Skin of body (tissue), 2 donors: ENCODE results near the gene MTG2. TPM values are rescaled to one million over a fixed set of nuclear protein-coding genes. Genes with fewer than 3 reads are reported as not detected.

Experiments
- DNase-seq: peaks from one replicate; lab custom pipeline; 2025; lab: John Stamatoyannopoulos, UW
- total RNA-seq: library from RNA; depleted of rRNA; stranded (reverse); fragments of >200 nt; gene quantifications from one replicate; pipeline ENCODE4 v1.2.3, GENCODE V29; 2014

Gene MTG2
- total RNA-seq, 1 donor from 2014 or later: 11.7 TPM

GRCh38 chr20:62162765-62163484 is 19.9 kb upstream of the MTG2 start:
- DNase-seq: no peak

- DNase-seq: no peak
Observed at GRCh38 chr20:62163485-62163865, 19.4 kb upstream of the MTG2 start.

- no peak for DNase-seq
Observed at GRCh38 chr20:62163986-62164762, 18.7 kb upstream of the MTG2 start.

- no peak for DNase-seq
Observed at GRCh38 chr20:62164879-62165761, 17.7 kb upstream of the MTG2 start.

GRCh38 chr20:62165762-62166399 is 16.9 kb upstream of the MTG2 start:
- DNase-seq: no peak

GRCh38 chr20:62167474-62167873 is 15.4 kb upstream of the MTG2 start:
- no peak for DNase-seq

- no peak for DNase-seq
Observed at GRCh38 chr20:62168061-62168460, 14.8 kb upstream of the MTG2 start.

GRCh38 chr20:62168890-62169435 is 13.9 kb upstream of the MTG2 start:
- no peak for DNase-seq

GRCh38 chr20:62170536-62170935 is 12.3 kb upstream of the MTG2 start:
- no peak for DNase-seq

- no peak for DNase-seq
Observed at GRCh38 chr20:62171245-62171644, 11.6 kb upstream of the MTG2 start.

- no peak for DNase-seq
Observed at GRCh38 chr20:62172666-62173065, 10.2 kb upstream of the MTG2 start.

- DNase-seq: no peak
Observed at GRCh38 chr20:62174021-62174804, 8.6 kb upstream of the MTG2 start.

GRCh38 chr20:62174870-62175624 is 7.8 kb upstream of the MTG2 start:
- DNase-seq: no peak

GRCh38 chr20:62175711-62176110 is 7.1 kb upstream of the MTG2 start:
- DNase-seq: no peak

GRCh38 chr20:62176866-62177265 is 6.0 kb upstream of the MTG2 start:
- no peak for DNase-seq

GRCh38 chr20:62177307-62177706 is 5.5 kb upstream of the MTG2 start:
- DNase-seq: no peak

- DNase-seq: no peak
Observed at GRCh38 chr20:62178316-62179161, 4.3 kb upstream of the MTG2 start.

- DNase-seq: no peak
Observed at GRCh38 chr20:62179162-62179504, 3.7 kb upstream of the MTG2 start.

- DNase-seq: no peak
Observed at GRCh38 chr20:62181808-62182207, 1.0 kb upstream of the MTG2 start.
